GM18499 (cell line): Measurements from ENCODE around the gene NKD2.

Experiments used
- ATAC-seq: cut with Tn5 transposase; IDR thresholded peaks from one replicate; pipeline ENCODE4 v1.9.1; 2021; ENCODE audit warnings: moderate number of reproducible peaks; ENCODE audit not compliant: insufficient read depth, unreplicated experiment

NKD2 gene

GRCh38 chr5:1038417-1039209 lies 30.0 kb downstream of the NKD2 start:
- ATAC-seq: no peak

- no peak for ATAC-seq
Observed at GRCh38 chr5:1039210-1039548, 30.6 kb downstream of the NKD2 start.

GRCh38 chr5:1039706-1040260 lies 31.2 kb downstream of the NKD2 start:
- no peak for ATAC-seq

GRCh38 chr5:1040571-1040970 lies 32.0 kb downstream of the NKD2 start:
- ATAC-seq: no peak

GRCh38 chr5:1041225-1042143 lies 32.9 kb downstream of the NKD2 start:
- no peak for ATAC-seq

GRCh38 chr5:1042626-1043025 lies 34.0 kb downstream of the NKD2 start:
- no peak for ATAC-seq

GRCh38 chr5:1043327-1043726 lies 34.7 kb downstream of the NKD2 start:
- no peak for ATAC-seq

- ATAC-seq: no peak
Observed at GRCh38 chr5:1044117-1044516, 35.5 kb downstream of the NKD2 start.

- ATAC-seq: no peak
Observed at GRCh38 chr5:1045960-1046560, 37.5 kb downstream of the NKD2 start.

GRCh38 chr5:1047332-1047965 lies 38.8 kb downstream of the NKD2 start:
- no peak for ATAC-seq

- no peak for ATAC-seq
Observed at GRCh38 chr5:1048162-1048721, 39.6 kb downstream of the NKD2 start.

GRCh38 chr5:1048861-1049838 lies 40.5 kb downstream of the NKD2 start:
- ATAC-seq: no peak

- ATAC-seq: no peak
Observed at GRCh38 chr5:1050423-1051365, 42.1 kb downstream of the NKD2 start.

GRCh38 chr5:1051366-1051720 lies 42.7 kb downstream of the NKD2 start:
- no peak for ATAC-seq

GRCh38 chr5:1052076-1052475 lies 43.5 kb downstream of the NKD2 start:
- ATAC-seq: no peak

GRCh38 chr5:1052641-1053390 lies 44.2 kb downstream of the NKD2 start:
- ATAC-seq: no peak

GRCh38 chr5:1053391-1054017 lies 44.9 kb downstream of the NKD2 start:
- no peak for ATAC-seq
